ENCODE measurements around the gene SBF1. TPM values are rescaled to one million over a fixed set of nuclear protein-coding genes. Genes with fewer than 3 reads are reported as not detected.
"Not testable (repeated sequence)": the region's sequence is repeated elsewhere in the genome, so short reads cannot be mapped to it uniquely, and the experiment has no call there.

SBF1 gene
- polyA plus RNA-seq, 4 donors, result 27.3 to 43.7 (median 35.4) TPM

- no peak for DNase-seq
- no peak overlapping the region for H3K4me3 ChIP-seq (ENCODE audit: low read depth in 1 of 3, low read length in 3 of 3)
- no peaks in the 10 kb centered on the region for H3K9me3 ChIP-seq (ENCODE audit: control insufficient read depth in 2 of 2, insufficient read depth in 1 of 2, low read depth in 1 of 2, low read length in 1 of 2)
- H3K27ac ChIP-seq (ENCODE audit: low read depth in 1 of 3, low read length in 2 of 3), result no peak overlapping the region
- peaks cover 15 to 82% (median 17%) of the 10 kb centered on the region in 3 donors for H3K36me3 ChIP-seq (ENCODE audit: control insufficient read depth in 3 of 3, insufficient read depth in 2 of 3, low read depth in 1 of 3, low read length in 3 of 3)
- no peak for FAIRE-seq
- H3K4me1 ChIP-seq (ENCODE audit: control insufficient read depth in 3 of 3, insufficient read depth in 2 of 3, low read depth in 1 of 3, low read length in 2 of 3), result no peaks in the 10 kb centered on the region
- 87 to 89% (median 88%) methylated on average over 35 to 36 of the region's 36 CpGs for WGBS, 3 donors
- no peaks in the 10 kb centered on the region for H3K27me3 ChIP-seq (ENCODE audit: control insufficient read depth in 3 of 3, insufficient read depth in 3 of 3, low read length in 3 of 3)
Measured at GRCh38 chr22:50437511-50438304, 37.1 kb downstream of the SBF1 start.

GRCh38 chr22:50436841-50437341 lies 37.9 kb downstream of the SBF1 start:
- Histone ChIP-seq H3K27me3 (ENCODE audit: control insufficient read depth in 3 of 3, insufficient read depth in 3 of 3, low read length in 3 of 3) (no peaks in the 10 kb centered on the region), H3K4me3 (ENCODE audit: low read depth in 1 of 3, low read length in 3 of 3) (no peak overlapping the region), H3K27ac (ENCODE audit: low read depth in 1 of 3, low read length in 2 of 3) (no peak overlapping the region), H3K4me1 (ENCODE audit: control insufficient read depth in 3 of 3, insufficient read depth in 2 of 3, low read depth in 1 of 3, low read length in 2 of 3) (no peaks in the 10 kb centered on the region), H3K36me3 (ENCODE audit: control insufficient read depth in 3 of 3, insufficient read depth in 2 of 3, low read depth in 1 of 3, low read length in 3 of 3) (peaks cover 17 to 85% (median 25%) of the 10 kb centered on the region in 3 donors), H3K9me3 (ENCODE audit: control insufficient read depth in 2 of 2, insufficient read depth in 1 of 2, low read depth in 1 of 2, low read length in 1 of 2) (no peaks in the 10 kb centered on the region)
- no peak for DNase-seq
- no peak for FAIRE-seq
- 85 to 90% (median 87%) methylated on average over 20 to 25 of the region's 25 CpGs for WGBS, 3 donors

- no peaks in the 10 kb centered on the region for H3K27me3 ChIP-seq (ENCODE audit: control insufficient read depth in 3 of 3, insufficient read depth in 3 of 3, low read length in 3 of 3)
- FAIRE-seq (no peak), DNase-seq (no peak)
- H3K9me3 ChIP-seq (ENCODE audit: control insufficient read depth in 2 of 2, insufficient read depth in 1 of 2, low read depth in 1 of 2, low read length in 1 of 2), result no peaks in the 10 kb centered on the region
- no peaks in the 10 kb centered on the region for H3K4me1 ChIP-seq (ENCODE audit: control insufficient read depth in 3 of 3, insufficient read depth in 2 of 3, low read depth in 1 of 3, low read length in 2 of 3)
- peaks cover 21 to 85% (median 29%) of the 10 kb centered on the region in 3 donors for H3K36me3 ChIP-seq (ENCODE audit: control insufficient read depth in 3 of 3, insufficient read depth in 2 of 3, low read depth in 1 of 3, low read length in 3 of 3)
- WGBS, 3 donors, result 92 to 96% (median 92%) methylated on average over 33 to 37 of the region's 37 CpGs
- no peak overlapping the region for H3K4me3 ChIP-seq (ENCODE audit: low read depth in 1 of 3, low read length in 3 of 3)
- no peak overlapping the region for H3K27ac ChIP-seq (ENCODE audit: low read depth in 1 of 3, low read length in 2 of 3)
Measured at GRCh38 chr22:50436015-50436830, 38.6 kb downstream of the SBF1 start.

- H3K9me3 ChIP-seq (ENCODE audit: control insufficient read depth in 2 of 2, insufficient read depth in 1 of 2, low read depth in 1 of 2, low read length in 1 of 2), result no peaks in the 10 kb centered on the region
- DNase-seq (no peak), FAIRE-seq (no peak)
- peaks cover 26 to 83% (median 29%) of the 10 kb centered on the region in 3 donors for H3K36me3 ChIP-seq (ENCODE audit: control insufficient read depth in 3 of 3, insufficient read depth in 2 of 3, low read depth in 1 of 3, low read length in 3 of 3)
- WGBS, 3 donors, result 79 to 87% (median 85%) methylated on average over 20 of the region's 20 CpGs
- H3K4me1 ChIP-seq (ENCODE audit: control insufficient read depth in 3 of 3, insufficient read depth in 2 of 3, low read depth in 1 of 3, low read length in 2 of 3), result no peaks in the 10 kb centered on the region
- H3K27ac ChIP-seq (ENCODE audit: low read depth in 1 of 3, low read length in 2 of 3), result no peak overlapping the region
- no peak overlapping the region for H3K4me3 ChIP-seq (ENCODE audit: low read depth in 1 of 3, low read length in 3 of 3)
- H3K27me3 ChIP-seq (ENCODE audit: control insufficient read depth in 3 of 3, insufficient read depth in 3 of 3, low read length in 3 of 3), result no peaks in the 10 kb centered on the region
Measured at GRCh38 chr22:50435291-50436014, 39.4 kb downstream of the SBF1 start.

GRCh38 chr22:50434849-50435248 lies 40.0 kb downstream of the SBF1 start:
- no peak overlapping the region for H3K27ac ChIP-seq (ENCODE audit: low read depth in 1 of 3, low read length in 2 of 3)
- H3K27me3 ChIP-seq (ENCODE audit: control insufficient read depth in 3 of 3, insufficient read depth in 3 of 3, low read length in 3 of 3), result no peaks in the 10 kb centered on the region
- no peaks in the 10 kb centered on the region for H3K9me3 ChIP-seq (ENCODE audit: control insufficient read depth in 2 of 2, insufficient read depth in 1 of 2, low read depth in 1 of 2, low read length in 1 of 2)
- DNase-seq, result no peak
- 87 to 90% (median 89%) methylated on average over 24 of the region's 24 CpGs for WGBS, 3 donors
- no peak for FAIRE-seq
- H3K4me3 ChIP-seq (ENCODE audit: low read depth in 1 of 3, low read length in 3 of 3), result no peak overlapping the region
- peaks cover 29 to 81% (median 33%) of the 10 kb centered on the region in 3 donors for H3K36me3 ChIP-seq (ENCODE audit: control insufficient read depth in 3 of 3, insufficient read depth in 2 of 3, low read depth in 1 of 3, low read length in 3 of 3)
- no peaks in the 10 kb centered on the region for H3K4me1 ChIP-seq (ENCODE audit: control insufficient read depth in 3 of 3, insufficient read depth in 2 of 3, low read depth in 1 of 3, low read length in 2 of 3)

GRCh38 chr22:50432877-50433510 lies 41.8 kb downstream of the SBF1 start:
- peaks cover 31 to 75% (median 31%) of the 10 kb centered on the region in 3 donors for H3K36me3 ChIP-seq (ENCODE audit: control insufficient read depth in 3 of 3, insufficient read depth in 2 of 3, low read depth in 1 of 3, low read length in 3 of 3)
- not testable (repeated sequence) for H3K27ac ChIP-seq (ENCODE audit: low read depth in 1 of 3, low read length in 2 of 3); DNase-seq; FAIRE-seq; H3K4me3 ChIP-seq (ENCODE audit: low read depth in 1 of 3, low read length in 3 of 3); H3K27me3 ChIP-seq (ENCODE audit: control insufficient read depth in 3 of 3, insufficient read depth in 3 of 3, low read length in 3 of 3); H3K9me3 ChIP-seq (ENCODE audit: control insufficient read depth in 2 of 2, insufficient read depth in 1 of 2, low read depth in 1 of 2, low read length in 1 of 2); H3K4me1 ChIP-seq (ENCODE audit: control insufficient read depth in 3 of 3, insufficient read depth in 2 of 3, low read depth in 1 of 3, low read length in 2 of 3)
- 90 to 97% (median 96%) methylated on average over 10 to 18 of the region's 24 CpGs for WGBS, 3 donors

GRCh38 chr22:50432131-50432876 lies 42.5 kb downstream of the SBF1 start:
- Histone ChIP-seq H3K4me3 (ENCODE audit: low read depth in 1 of 3, low read length in 3 of 3) (no peak overlapping the region), H3K9me3 (ENCODE audit: control insufficient read depth in 2 of 2, insufficient read depth in 1 of 2, low read depth in 1 of 2, low read length in 1 of 2) (peaks cover 0 to 3% of the 10 kb centered on the region in 2 donors), H3K27ac (ENCODE audit: low read depth in 1 of 3, low read length in 2 of 3) (no peak overlapping the region), H3K4me1 (ENCODE audit: control insufficient read depth in 3 of 3, insufficient read depth in 2 of 3, low read depth in 1 of 3, low read length in 2 of 3) (no peaks in the 10 kb centered on the region), H3K36me3 (ENCODE audit: control insufficient read depth in 3 of 3, insufficient read depth in 2 of 3, low read depth in 1 of 3, low read length in 3 of 3) (peaks cover 29 to 75% (median 29%) of the 10 kb centered on the region in 3 donors), H3K27me3 (ENCODE audit: control insufficient read depth in 3 of 3, insufficient read depth in 3 of 3, low read length in 3 of 3) (no peaks in the 10 kb centered on the region)
- FAIRE-seq, result no peak
- WGBS, 3 donors, result 95 to 96% (median 96%) methylated on average over 35 of the region's 35 CpGs
- no peak for DNase-seq

Measured in small intestine (tissue), 7 donors.